K562 (cell line): Measurements from ENCODE around the gene USP10. TPM values are rescaled to one million over a fixed set of nuclear protein-coding genes. Genes with fewer than 3 reads are reported as not detected.

Experiments
- C11orf30 ChIP-seq: fragments of 450-650 bp; IDR thresholded peaks from 2 replicates; pipeline ENCODE4 v1.6.1; 2016; ENCODE audit warnings: low read depth, mild to moderate bottlenecking
- CBX3 ChIP-seq, 2 experiments: IDR thresholded peaks; 1 replicate in 1 of 2; 2 replicates in 1 of 2; pipeline ENCODE4 v1.6.1; 2012; ENCODE audit warnings: inconsistent platforms in 2 of 2, low read length in 2 of 2, borderline replicate concordance in 1 of 2, control low read depth in 1 of 2
- ELK1 ChIP-seq: sonication (generic); formaldehyde crosslinking; IDR thresholded peaks from 2 replicates; pipeline ENCODE4 v1.8.1; 2022; ENCODE audit warnings: missing genetic modification reagents
- GATA2 ChIP-seq: sonication (generic); formaldehyde crosslinking; IDR thresholded peaks from 2 replicates; pipeline ENCODE4 v1.4.0; 2020; ENCODE audit warnings: mild to moderate bottlenecking, missing genetic modification reagents
- KLF6 ChIP-seq: fragments of 250-450 bp; sonication (Bioruptor Pico); IDR thresholded peaks from 2 replicates; pipeline ENCODE4 v1.4.0; 2020; ENCODE audit warnings: mild to moderate bottlenecking, moderate library complexity, borderline replicate concordance
- MAFK ChIP-seq: IDR thresholded peaks from 2 replicates; pipeline ENCODE4 v1.6.1; 2011; ENCODE audit warnings: low read length, improper control_type of control experiment
- SLC30A9 ChIP-seq: fragments of 250-450 bp; sonication (Bioruptor Pico); IDR thresholded peaks from 2 replicates; pipeline ENCODE4 v1.8.0; 2022; ENCODE audit warnings: mild to moderate bottlenecking, moderate library complexity
- ZBTB2 ChIP-seq: fragments of 450-650 bp; IDR thresholded peaks from 2 replicates; pipeline ENCODE4 v1.6.1; 2016; ENCODE audit warnings: antibody characterized with exemption
- polyA plus RNA-seq, 8 experiments: library from polyadenylated mRNA; depleted of rRNA in 4 of 8; stranded (reverse) in 5 of 8; unstranded in 3 of 8; fragments of >200 nt; fragmentation: Nextera tagmentation in 2 of 8; fragmentation: Illumina TruSeq in 1 of 8; extraction: Ambion mirVana in 2 of 8; extraction: Trizol in 1 of 8; gene quantifications; 2 replicates each; pipeline versions ENCODE4 v1.2.1 to v1.2.3, GENCODE V29; 2011 to 2014; ENCODE audit warnings: inconsistent platforms in 1 of 8, missing spikeins in 1 of 8
- total RNA-seq, 7 experiments: library from RNA; depleted of rRNA in 6 of 7; stranded (reverse); fragments of >200 nt in 6 of 7; fragmentation: Illumina TruSeq in 2 of 7; extraction: Trizol in 2 of 7; gene quantifications; 2 replicates each; pipeline versions ENCODE4 v1.2.1 to v1.2.3, GENCODE V29; 2011 to 2021; ENCODE audit warnings: low replicate concordance in 1 of 7
- TF ChIP-seq, protein P1 (sequence below), 2 experiments: fragments of 150-350 bp in 1 of 2; IDR thresholded peaks; 2 replicates each; pipeline ENCODE4 v1.6.1; 2012 to 2016; ENCODE audit warnings: low read depth in 2 of 2, low read length in 2 of 2, mild to moderate bottlenecking in 1 of 2, moderate library complexity in 1 of 2
- TF ChIP-seq, protein P2 (sequence below), 2 experiments: fragments of 450-650 bp; formaldehyde crosslinking in 1 of 2; IDR thresholded peaks; 2 replicates each; pipeline versions ENCODE4 v1.4.0 to v1.6.1; 2014 to 2020; ENCODE audit warnings: mild to moderate bottlenecking in 2 of 2, borderline replicate concordance in 1 of 2, low read depth in 1 of 2

The USP10 gene
- total and polyA plus RNA-seq, 9 of the 15 experiments (the other 6 are each of a cell fraction or from before 2014, with no cell fraction given) = 61.7 to 197 (median 116) TPM

- TF ChIP-seq, protein P1, sequence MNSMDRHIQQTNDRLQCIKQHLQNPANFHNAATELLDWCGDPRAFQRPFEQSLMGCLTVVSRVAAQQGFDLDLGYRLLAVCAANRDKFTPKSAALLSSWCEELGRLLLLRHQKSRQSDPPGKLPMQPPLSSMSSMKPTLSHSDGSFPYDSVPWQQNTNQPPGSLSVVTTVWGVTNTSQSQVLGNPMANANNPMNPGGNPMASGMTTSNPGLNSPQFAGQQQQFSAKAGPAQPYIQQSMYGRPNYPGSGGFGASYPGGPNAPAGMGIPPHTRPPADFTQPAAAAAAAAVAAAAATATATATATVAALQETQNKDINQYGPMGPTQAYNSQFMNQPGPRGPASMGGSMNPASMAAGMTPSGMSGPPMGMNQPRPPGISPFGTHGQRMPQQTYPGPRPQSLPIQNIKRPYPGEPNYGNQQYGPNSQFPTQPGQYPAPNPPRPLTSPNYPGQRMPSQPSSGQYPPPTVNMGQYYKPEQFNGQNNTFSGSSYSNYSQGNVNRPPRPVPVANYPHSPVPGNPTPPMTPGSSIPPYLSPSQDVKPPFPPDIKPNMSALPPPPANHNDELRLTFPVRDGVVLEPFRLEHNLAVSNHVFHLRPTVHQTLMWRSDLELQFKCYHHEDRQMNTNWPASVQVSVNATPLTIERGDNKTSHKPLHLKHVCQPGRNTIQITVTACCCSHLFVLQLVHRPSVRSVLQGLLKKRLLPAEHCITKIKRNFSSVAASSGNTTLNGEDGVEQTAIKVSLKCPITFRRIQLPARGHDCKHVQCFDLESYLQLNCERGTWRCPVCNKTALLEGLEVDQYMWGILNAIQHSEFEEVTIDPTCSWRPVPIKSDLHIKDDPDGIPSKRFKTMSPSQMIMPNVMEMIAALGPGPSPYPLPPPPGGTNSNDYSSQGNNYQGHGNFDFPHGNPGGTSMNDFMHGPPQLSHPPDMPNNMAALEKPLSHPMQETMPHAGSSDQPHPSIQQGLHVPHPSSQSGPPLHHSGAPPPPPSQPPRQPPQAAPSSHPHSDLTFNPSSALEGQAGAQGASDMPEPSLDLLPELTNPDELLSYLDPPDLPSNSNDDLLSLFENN (IDR thresholded peaks at IDR 0.05; ENCODE audit: low read depth in 2 of 2, low read length in 2 of 2) = no peak
- TF ChIP-seq ELK1 (CRISPR knock-in tag) (no peak), CBX3 (IDR thresholded peaks at IDR 0.05; ENCODE audit: borderline replicate concordance in 1 of 2, low read length in 2 of 2) (no peak), ZBTB2 (no peak), KLF6 (CRISPR knock-in tag) (no peak), GATA2 (CRISPR knock-in tag) (no peak), MAFK (peak; percentile 90), SLC30A9 (CRISPR knock-in tag) (no peak), C11orf30 (peak; percentile 91)
- TF ChIP-seq, protein P2, sequence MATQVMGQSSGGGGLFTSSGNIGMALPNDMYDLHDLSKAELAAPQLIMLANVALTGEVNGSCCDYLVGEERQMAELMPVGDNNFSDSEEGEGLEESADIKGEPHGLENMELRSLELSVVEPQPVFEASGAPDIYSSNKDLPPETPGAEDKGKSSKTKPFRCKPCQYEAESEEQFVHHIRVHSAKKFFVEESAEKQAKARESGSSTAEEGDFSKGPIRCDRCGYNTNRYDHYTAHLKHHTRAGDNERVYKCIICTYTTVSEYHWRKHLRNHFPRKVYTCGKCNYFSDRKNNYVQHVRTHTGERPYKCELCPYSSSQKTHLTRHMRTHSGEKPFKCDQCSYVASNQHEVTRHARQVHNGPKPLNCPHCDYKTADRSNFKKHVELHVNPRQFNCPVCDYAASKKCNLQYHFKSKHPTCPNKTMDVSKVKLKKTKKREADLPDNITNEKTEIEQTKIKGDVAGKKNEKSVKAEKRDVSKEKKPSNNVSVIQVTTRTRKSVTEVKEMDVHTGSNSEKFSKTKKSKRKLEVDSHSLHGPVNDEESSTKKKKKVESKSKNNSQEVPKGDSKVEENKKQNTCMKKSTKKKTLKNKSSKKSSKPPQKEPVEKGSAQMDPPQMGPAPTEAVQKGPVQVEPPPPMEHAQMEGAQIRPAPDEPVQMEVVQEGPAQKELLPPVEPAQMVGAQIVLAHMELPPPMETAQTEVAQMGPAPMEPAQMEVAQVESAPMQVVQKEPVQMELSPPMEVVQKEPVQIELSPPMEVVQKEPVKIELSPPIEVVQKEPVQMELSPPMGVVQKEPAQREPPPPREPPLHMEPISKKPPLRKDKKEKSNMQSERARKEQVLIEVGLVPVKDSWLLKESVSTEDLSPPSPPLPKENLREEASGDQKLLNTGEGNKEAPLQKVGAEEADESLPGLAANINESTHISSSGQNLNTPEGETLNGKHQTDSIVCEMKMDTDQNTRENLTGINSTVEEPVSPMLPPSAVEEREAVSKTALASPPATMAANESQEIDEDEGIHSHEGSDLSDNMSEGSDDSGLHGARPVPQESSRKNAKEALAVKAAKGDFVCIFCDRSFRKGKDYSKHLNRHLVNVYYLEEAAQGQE (IDR thresholded peaks at IDR 0.05; ENCODE audit: borderline replicate concordance) = no peak
- TF ChIP-seq, protein P2 (CRISPR knock-in tag; IDR thresholded peaks at IDR 0.05; ENCODE audit: low read depth) = no peak
These were observed 52.1 kb downstream of the USP10 start (continued) for GRCh38 chr16:84751947-84752346.
